Fibroblast of skin of scalp (primary cell): ENCODE results near the gene PPP1R14C. TPM values are rescaled to one million over a fixed set of nuclear protein-coding genes. Genes with fewer than 3 reads are reported as not detected.
"Not testable (repeated sequence)": the region's sequence is repeated elsewhere in the genome, so short reads cannot be mapped to it uniquely, and the experiment has no call there.

Experiments
- DNase-seq: peaks from one replicate; pipeline ENCODE4 v3.0.0-alpha.2; 2013
- polyA plus RNA-seq, 2 experiments: library from polyadenylated mRNA; unstranded; fragments of 120-200 nt; gene quantifications; one replicate each; pipeline ENCODE4 v1.2.1, GENCODE V29; 2013; ENCODE audit not compliant: insufficient read length in 2 of 2

PPP1R14C gene, protein sequence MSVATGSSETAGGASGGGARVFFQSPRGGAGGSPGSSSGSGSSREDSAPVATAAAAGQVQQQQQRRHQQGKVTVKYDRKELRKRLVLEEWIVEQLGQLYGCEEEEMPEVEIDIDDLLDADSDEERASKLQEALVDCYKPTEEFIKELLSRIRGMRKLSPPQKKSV
- 1.3 TPM for polyA plus RNA-seq (2013, experiment 1 of 2; ENCODE audit: insufficient read length)
- 2.1 TPM for polyA plus RNA-seq (2013, experiment 2 of 2; ENCODE audit: insufficient read length)

DNA sequence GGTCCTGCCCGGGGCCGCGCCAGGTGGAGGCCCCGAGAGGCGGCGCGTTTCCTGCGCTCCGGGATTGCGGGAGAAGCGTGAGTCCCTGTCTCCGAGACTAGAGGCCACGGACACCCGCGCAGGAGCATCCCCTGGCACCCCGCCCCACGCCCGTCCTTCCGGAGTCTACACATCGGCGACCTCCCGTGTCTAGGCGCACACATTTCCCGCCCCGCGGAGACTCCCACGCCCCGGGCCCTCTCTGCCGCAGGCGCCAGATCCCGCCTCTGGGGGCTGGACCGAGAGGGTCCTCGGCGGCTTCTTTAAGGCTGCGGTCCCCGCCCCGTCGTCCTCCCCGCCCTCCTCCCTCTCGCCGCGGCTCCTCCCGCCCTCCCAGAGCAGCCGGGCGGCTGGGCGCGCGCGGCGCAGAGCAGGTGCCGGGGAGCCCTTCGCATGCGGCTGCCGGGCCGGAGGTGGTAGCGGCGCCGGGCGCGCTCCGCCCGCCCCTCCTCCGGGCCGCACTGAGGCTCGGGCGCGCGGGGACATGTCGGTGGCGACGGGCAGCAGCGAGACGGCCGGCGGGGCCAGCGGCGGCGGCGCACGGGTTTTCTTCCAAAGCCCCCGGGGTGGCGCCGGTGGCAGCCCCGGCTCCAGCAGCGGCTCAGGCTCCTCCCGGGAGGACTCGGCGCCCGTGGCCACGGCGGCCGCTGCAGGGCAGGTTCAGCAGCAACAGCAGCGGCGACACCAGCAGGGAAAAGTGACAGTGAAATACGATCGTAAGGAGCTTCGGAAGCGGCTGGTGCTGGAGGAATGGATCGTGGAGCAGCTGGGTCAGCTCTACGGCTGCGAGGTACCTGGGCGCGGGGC lies at the start of gene PPP1R14C:
Gene PPP1R14C (plus strand): TSS at position 375 of the 846 bp plus-strand sequence. CDS start 149 bp downstream, at position 524.
- DNase-seq, result peak; percentile 35

DNA sequence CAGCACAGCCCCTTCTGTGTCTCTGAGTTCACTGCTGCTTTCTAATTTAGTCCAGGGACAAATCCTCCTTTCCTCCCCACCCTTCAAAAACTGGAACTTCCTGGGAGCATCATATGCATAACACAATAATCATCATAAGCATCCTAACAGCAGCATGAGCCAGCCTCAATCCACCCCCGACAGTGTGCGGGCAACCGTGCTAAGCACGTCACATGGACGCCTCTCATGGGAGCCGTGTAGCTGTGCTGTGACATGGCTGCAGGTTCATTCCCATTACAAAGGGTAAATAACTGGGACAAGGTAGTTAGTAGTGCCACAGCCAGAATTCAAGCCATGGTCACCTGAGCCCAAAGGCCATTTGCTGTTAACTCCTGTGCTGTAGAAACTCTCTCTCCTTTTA lies 49.4 kb upstream of the PPP1R14C start:
- DNase-seq, result peak; percentile 23

DNA sequence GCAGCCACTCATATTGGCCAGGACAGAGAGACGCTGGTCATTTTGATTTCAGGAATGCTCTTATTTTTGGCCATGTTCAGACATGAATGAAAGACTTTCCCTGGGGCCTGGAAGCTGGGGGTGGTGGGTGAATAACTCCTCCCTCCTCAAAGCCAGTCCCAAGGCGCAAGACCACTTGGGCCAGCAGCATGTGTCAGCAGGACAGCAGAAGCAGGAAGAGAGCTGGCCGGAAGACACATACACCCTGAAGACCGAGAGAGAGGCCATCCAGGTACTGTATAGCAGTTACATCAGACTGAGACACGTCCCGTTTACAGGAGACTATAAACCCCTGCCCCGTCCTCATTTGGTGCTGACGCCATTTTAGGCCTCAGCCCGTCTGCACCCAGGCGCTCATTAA lies 44.7 kb upstream of the PPP1R14C start:
- no peak for DNase-seq

DNA sequence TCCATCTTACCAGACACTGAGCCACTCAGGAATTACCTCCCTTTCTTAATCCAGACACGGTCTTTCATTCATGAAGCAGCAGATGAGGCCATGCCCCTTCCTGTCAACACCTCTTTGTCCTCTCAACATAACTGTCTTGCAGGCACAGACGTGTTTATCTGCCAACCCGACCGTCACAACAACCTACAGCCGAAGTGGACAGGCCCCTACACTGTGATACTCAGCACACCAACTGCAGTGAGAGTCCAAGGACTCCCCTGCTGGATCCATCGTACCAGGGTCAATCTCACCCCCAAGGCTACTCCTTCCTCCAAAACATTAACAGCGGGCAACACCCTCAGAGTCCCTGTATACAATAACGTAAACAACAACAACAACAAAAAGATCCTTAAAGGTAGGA lies 43.3 kb upstream of the PPP1R14C start:
- DNase-seq, result no peak

DNA sequence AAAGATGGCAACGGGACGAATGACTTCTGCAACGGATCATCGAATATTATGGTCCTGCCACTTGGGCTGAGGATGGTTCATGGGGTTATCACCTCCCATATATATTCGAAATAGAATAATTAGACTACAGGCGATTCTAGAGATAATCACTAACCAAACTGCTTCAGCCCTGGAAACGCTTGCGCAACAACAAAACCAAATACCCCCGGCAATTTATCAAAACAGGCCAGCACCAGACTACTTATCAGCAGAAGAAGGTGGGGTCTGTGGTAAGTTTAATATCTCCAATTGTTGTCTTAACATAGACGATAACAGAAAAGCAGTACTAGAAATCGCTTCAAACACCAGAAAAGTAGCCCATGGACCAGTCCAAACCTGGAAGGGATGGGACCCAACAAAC lies 42.9 kb upstream of the PPP1R14C start:
- DNase-seq, result no peak

DNA sequence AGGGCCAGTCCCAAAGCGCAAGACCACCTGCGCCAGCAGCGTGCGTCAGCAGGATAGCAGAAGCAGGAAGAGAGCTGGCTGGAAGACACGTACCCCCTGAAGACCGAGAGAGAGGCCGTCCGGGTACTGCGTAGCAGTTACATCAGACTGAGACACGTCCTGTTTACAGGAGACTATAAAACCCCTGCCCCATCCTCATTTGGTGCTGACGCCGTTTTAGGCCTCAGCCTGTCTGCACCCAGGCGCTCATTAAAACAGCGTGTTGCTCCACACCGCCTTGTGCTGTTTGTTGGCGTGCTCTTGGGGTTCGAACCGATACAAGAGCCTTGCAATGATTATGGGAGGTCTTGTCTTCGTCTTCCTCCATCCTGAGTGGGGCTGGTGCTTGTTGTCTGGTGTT lies 42.1 kb upstream of the PPP1R14C start:
- DNase-seq, result no peak

DNA sequence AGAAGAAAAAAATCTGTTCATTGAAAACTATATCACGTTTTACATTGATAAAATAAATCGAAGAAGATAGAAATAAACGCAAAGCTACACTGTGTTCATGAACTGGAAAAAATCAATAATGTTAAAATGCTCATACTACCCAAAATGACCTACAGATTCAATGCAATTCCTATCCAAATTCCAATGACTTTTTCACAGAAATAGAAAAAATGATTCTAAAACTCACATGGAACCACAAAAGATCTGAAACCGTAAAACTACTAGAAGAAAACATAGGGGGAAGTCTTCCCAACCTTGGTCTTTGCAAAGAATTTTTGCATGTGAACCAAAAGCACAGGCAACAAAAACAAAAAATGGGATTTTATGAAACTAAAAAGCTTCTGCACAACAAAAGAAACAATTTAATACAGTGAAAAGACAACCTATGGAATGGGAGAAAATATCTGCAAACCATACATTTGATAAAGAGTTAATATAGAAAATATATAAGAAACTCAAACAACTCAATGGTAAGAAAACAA lies 40.0 kb upstream of the PPP1R14C start:
- DNase-seq, result no peak

DNA sequence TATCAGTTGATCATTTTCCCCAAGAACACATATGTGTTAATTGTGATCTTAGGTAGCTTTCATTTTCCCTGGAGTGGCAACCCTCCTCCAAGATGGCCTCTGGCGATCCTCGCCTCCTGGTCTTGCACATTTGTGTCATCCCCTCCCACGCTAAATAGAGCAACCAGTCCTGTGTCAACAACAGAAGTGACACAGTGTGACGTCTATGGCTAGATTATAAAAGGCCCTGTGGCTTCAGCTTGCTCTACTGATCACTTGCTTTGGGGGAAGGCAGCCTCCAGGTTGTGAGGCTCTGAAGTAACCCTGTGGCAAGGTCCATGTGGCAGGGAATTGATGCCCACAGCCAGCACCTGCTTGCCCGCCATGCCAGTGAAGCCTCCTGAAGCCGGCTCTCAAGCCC lies 30.6 kb upstream of the PPP1R14C start:
- no peak for DNase-seq

DNA sequence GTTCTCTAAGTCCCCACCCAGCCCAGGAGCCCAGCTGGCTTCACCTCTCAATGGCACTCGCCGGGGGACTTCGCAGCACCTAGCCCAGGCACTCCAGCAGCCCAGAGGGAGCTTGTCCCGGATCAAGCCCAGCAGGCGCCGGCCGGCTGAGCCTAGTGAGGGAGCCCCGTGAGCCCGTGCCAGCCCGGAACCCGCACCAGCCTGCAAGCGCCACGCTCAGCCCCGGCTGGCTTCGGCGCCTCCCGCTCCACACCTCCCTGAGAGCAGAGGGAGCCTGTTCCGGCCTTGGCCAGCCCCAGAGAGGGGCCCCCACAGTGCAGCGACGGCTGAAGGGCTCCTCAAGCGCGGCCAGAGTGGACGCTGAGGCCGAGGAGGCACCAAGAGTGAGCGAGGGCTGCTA lies 27.1 kb upstream of the PPP1R14C start:
- DNase-seq, result no peak

DNA sequence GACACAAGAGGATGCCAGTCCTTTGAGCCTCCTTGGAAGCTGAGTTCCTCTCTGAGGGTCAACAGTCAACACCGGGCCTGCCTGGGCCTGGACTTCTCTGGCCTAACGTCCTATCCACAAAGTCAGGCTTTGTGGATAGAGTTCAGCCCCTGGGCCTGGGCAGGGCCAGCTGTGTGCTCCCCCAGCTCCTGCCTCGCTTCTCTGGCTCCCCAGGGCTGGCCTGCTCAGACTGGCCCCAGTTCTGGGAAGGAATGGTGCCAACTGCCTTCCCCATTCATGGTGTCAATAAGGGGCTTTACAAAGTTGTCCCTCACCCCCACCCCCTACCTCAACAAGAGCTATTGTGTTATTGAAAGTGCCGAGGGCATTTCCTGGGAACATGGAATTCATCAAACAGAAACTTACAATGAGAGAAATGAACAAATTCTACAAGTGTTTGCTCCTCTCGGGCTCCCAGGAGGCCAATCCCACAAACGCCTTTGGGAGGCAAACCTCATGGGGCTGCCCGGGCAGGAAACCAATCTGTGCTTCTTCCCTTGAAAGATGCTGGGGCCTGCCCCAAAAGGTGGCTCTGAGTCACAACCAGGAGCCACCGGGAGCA lies 26.5 kb upstream of the PPP1R14C start:
- no peak for DNase-seq

DNA sequence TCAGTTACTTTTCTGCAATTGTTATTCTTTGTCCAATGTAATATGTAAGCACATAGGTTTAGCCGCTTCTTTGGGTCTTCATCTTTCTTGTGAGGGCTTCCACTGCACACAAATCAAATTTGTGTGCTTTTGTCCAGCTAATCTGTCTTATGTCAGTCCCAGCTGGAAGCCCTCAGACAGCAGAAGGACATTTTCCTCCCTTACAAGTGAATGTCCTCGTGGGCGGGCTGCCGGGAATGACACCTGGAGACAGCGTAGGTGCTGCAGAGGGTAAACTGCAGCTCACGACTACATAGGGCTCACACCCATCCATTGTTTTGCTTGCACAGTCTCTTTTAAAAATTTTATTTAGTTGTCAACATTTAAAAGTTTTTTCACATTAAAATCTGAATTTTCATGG lies 24.6 kb upstream of the PPP1R14C start:
- DNase-seq, result no peak

DNA sequence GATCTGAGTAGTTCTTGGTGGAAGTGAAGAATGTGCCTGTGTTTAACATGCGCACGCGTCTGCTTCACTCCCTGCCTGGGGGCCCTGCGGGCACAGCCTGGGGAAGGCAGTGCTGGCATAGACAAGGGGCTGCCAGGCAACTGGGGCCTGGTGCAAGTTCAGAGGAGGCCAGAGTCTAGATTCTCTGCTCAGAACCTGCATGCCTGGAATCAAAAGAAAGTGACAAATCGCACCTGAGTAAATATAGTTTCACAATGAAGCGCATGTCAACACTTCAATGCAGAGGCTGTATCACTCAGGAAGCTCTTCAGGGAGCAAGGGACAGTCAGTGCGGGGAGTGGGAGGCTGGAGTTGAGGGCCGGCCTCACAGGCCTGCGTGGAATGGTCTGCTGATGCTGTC lies 24.2 kb upstream of the PPP1R14C start:
- DNase-seq, result no peak

DNA sequence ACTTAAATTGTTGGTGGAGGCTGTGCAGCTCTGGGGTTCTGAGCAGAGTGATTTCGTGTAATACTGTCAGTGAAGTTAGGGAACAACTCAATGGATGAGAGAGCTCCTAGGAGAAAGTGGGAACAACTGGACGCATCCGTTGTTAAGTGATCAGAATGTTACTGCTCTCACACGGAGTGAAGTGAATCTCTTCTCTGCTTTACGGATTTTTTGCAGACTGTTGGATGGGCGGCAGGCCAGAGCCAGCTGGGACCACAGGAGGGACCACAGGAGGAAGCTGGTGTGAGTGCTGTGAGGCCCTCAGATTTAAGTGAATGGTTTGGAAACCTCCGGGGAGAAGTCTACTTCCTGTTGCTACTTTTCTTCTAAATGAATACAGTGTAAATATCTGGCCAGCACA lies 23.7 kb upstream of the PPP1R14C start:
- DNase-seq, result peak; percentile 70

DNA sequence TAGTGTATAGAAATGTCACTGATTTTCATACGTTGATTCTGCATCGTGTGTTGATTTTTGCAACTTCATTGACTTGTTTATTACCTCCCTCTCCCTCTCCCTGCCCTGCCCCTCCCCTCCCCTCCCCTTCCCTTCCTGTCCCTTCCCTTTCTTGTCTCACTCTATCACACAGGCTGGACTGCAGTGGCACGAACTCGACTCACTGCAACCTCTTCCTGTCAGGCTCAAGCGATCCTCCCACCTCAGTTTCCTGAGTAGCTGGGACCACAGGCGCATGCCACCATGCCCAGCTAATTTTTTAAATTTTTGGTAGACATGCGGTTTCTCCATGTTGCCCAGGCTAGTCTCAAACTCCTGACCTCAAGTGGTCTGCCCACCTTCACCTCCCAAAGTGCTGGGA lies 19.2 kb upstream of the PPP1R14C start:
- DNase-seq, result no peak

DNA sequence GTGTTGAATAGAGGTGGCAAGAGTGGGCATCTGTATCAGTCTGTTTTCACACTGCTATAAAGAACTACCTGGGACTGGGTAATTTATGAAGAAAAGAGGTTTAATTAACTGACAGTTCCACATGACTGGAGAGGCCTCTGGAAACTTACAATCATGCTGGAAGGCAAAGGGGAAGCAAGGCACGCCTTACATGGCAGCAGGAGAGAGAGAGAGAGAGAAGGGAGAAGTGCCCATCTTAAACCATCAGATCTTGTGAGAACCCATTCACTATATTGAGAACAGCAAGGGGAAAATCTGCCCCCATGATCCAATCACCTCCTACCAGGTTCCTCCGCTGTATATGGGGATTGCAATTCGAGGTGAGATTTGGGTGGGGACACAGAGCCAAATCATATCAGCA lies 18.6 kb upstream of the PPP1R14C start:
- DNase-seq, result no peak

DNA sequence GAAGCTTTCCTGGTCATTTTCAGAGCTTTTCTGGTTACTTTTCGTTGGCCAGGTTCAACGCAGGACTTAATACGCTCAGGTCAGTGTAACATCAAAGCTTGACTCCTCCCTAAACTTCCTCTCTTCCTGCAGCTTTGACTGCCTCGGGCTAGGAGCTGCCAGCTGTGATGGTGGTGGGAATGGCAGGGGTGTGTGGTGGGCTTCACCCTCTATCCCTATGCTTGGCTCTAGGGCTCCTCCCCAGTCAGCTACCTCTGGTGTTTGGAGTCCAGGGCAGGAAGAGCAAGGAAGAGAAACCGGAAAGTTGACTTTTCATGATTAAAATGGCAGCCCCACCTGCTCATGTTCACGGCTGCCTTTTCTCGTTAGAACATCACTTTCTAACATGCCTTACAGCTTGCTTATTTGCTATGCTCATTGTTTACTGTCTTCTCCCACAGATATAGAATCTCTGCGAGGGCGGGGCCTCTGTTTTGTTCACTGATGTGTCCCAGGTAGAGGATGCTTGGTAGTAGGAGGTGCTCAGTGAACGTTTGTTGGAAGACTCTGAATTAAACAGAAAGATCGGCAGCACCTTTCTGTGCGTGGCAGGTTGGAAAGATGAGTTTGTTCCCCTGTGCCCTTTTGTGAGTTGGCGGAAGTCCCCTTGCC lies 16.1 kb upstream of the PPP1R14C start:
- DNase-seq, result no peak

DNA sequence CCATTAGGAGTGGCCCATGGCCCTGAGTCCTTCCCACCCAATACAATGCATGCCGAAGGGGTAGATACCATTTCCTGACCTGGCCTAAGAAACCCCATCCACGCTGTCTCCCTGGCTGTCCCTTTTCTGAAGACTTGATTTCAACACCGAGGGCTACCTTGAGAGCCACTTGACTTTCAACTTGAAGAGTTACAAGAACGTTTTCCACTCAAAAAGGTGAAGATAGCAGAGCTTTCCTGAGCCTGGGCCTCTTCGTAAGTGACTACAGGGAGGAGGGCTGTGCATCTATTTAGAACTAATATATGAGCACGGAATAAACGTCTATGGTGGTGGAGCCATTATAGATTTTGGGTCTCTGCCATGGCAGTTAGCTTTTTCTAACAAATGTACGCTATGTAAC lies 14.4 kb upstream of the PPP1R14C start:
- no peak for DNase-seq

DNA sequence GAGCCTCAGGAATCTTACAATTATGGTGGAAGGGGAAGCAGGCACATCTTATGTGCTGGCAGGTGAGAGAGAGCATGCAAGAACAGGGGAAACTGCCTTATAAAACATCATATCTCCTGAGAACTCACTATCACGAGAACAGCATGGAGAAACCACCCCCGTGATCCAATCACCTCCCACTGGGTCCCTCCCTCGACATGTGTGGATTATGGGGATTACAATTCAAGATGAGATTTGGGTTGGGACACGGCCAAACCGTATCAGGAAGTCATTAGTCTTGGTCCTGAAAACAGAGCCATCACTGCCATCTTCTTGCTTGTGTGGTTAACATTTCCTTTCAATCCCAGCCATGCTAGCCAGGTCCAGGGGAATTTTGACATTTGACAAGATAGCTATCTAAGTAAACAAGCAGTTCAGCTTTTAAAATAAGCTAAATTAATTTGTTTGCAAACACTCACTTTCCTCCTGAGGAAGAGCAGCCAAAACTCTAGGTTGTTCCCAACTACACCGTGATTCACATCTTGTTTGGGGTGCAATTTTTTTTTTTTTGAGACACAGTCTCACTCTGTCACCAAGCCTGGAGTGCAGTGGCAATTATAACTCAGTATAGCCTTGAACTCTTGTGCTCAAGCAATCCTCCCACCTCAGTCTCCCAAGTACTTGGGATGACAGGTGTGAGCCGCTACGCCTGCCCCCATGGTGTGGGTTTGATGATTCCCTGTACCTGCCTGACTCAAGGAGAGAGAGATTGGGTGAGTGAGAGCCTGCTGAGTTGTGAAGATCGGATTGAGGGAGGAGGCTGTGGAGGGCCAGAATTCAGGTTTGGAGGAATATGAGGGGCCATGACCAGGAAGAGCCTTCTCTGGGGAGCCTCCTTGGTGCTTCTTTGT lies 13.0 kb upstream of the PPP1R14C start:
- no peak for DNase-seq

DNA sequence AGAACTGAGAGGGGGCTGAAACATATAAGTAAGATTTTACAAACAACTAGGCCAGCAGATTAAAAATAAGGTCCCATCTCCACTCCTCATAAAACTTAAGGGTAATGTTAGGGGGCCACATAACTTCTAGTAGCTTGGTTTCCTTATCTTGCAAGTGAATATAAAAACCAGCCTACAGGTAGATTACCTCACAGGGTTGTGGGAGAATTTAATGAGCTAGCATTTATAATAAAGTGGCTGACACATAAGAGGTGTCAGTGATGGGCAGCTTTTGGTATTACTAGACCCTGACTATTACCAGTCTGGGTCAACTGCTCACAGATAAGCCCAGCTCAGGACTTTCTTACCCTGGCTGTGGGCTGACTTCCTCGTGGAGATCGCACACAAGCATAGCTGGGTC lies 9.2 kb upstream of the PPP1R14C start:
- DNase-seq, result no peak

DNA sequence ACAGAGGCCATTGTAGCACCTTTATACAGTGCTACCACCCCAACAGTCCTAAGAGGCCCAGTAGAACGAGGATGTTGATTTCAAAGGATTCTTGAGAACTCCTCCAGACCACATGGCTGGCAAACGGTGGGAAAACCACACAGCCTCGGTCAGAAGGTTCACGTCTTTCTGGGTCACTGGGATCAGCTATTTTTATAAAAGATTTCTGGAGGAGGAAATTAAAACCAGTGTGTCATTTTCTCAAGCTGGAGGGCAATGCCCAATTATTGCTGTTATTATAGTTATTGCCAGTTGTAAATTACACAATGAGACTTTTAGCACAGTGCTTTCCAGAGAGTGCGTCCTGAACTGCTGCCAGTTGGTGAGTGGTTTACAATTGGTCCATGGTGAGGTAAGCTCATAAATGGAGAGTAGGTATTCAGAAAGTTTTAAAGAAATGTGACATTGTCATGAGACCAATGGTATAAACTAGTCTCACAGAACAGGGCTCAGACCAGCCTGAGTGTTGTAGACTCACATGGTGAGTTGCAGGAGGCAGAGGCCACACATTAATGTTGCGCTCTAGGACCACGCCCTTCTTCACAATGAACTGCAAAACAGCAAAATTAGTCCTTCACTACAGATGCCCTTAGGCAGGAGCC lies 8.4 kb upstream of the PPP1R14C start:
- DNase-seq, result no peak

DNA sequence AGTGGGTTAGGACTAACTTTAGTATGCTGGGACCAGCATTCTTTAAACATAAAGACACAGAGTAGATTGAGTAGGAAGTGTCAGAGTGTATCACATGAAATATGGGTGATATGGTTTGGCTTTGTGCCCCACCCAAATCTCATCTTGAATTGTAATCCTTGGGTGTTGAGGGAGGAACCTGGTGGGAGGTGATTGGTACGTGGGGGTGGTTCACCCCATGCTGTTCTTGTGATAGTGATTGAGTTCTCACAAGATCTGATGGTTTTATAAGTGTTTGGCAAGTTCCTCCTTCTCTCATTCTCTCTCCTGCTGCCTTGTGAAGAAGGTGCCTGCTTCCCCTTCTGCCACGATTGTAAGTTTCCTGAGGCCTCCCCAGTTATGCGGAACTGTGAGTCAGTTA lies 5.1 kb upstream of the PPP1R14C start:
- not testable (repeated sequence) for DNase-seq
